Renal cortical epithelial cell (primary cell): ENCODE measurements around the gene CD200. TPM values are rescaled to one million over a fixed set of nuclear protein-coding genes. Genes with fewer than 3 reads are reported as not detected.

ENCODE experiments used
- DNase-seq: peaks from one replicate; pipeline ENCODE4 v3.0.0-alpha.2; 2011; ENCODE audit warnings: low read depth
- total RNA-seq: library from RNA; depleted of rRNA; stranded (reverse); fragments of >200 nt; gene quantifications from 2 replicates; pipeline ENCODE4 v1.2.3, GENCODE V29; 2014

CD200 gene
- total RNA-seq, 1 donor from 2014 or later, result 1.9 TPM

DNA sequence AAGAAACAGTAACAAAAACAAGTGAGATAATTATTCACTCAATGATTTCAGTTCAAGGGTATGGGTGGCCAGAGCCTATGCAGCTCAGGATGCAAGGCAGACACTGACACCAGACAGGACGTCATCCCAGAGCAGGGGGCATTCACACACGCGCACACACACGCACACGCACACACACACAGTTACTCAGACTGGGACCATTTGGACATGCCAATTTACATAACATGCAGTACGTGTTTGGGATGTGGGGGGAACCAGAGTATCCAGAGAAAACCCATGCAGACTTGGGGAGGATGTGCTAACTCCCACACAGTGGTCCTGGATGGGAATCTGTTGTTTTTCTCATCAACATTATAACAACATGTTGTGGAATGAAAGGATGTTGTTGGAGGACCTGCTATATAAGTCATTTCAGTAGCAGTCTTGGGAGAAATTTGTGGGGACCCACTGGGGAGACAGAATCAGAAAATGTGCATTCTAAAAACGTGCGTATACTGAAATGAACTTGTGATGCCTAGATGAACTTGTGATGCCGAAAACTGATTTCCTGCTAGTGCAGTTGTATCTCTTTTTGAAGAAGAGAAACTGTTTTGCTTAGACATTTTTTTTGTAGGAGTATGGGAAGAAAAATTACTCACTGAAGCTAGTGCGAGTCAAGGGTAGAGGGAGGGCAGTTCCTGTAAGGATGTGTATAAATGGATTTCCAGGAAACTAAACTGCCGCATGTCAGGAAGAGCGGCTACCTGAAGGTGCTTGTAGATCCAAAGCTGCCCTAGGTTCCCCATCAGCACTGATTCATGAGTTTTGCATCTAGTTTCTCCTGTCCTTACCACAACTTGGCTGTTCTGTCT lies 25.2 kb downstream of the CD200 start:
- DNase-seq, result no peak

DNA sequence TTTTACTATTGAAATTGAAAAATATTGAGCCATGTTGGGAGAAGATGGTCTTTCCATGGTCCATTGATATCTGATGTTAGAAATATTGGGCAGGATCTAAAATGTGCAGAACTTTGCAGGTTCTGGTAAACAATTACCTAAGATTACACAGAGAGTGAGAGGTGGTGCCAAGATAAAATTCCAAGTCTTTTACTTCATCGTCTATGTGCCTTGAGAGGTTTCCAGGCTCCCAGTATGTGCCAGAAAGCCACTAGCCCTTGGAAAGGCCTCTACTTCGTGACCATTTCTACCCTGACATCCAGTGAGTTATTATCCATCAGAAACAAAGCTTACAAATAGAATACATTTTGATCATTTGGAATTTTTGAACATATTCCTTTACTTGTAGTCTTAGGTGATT lies 27.6 kb downstream of the CD200 start:
- peak; percentile 68 for DNase-seq

DNA sequence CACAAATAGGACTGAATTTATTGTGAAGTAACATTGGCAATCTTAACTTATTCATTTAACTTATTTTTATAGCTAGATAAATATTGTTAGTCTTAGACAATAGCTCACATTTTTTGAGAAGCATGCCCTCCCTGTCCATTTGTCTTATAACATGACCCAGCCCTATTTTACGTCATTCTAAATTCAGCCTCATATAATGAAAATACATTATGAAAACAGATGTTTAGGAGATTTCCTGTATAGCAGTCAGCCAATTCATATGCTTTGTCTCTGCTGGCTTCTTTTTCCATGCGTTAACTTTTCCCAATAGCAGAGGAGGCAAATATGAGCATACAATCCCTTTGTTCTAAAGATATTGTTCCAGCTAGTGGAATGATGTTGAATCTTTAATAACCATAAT lies 29.3 kb downstream of the CD200 start:
- no peak for DNase-seq

DNA sequence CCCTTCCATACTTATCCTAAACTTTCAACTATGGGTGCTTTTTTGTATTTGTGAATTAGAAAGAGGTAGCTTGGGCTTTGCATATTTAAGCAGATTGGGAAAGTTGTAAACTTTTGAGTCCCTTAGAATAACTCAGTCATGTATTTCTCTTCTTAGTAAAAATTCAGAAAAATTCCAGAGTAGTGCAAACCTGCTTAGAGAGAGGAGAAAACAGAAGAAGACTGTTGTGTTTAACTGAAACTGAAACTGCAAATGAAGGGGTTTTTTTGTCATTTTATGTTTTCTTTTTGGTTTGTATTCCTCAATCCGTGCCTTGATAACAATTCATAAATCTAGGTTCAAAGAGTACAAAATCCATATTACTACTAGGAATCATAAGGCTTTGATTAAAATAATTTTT lies 31.3 kb downstream of the CD200 start:
- DNase-seq, result no peak

- peak; percentile 66 for DNase-seq
These were observed 32.1 kb downstream of the CD200 start for GRCh38 chr3:112365035-112365434.

- DNase-seq, result peak; percentile 41
These were observed 32.7 kb downstream of the CD200 start for GRCh38 chr3:112365636-112366035.

DNA sequence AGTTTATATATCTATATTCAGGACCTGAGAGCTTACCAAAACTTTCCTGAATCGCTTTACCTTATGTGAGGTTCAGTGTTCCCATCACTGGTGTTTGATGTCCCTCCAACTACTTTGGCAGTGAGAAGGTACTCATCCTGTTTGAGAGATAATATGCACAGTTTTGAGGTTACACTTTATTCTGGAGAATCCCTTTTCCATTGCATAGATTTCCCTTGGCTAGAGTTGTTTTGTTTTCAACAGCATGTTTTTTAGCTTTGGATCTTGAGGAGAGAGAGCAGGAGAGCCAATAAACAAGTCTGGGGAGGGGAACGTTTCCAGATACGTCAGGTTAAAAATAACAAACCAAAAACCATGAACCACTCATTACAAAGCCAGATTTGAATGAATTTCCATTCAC lies 33.6 kb downstream of the CD200 start:
- DNase-seq, result no peak

DNA sequence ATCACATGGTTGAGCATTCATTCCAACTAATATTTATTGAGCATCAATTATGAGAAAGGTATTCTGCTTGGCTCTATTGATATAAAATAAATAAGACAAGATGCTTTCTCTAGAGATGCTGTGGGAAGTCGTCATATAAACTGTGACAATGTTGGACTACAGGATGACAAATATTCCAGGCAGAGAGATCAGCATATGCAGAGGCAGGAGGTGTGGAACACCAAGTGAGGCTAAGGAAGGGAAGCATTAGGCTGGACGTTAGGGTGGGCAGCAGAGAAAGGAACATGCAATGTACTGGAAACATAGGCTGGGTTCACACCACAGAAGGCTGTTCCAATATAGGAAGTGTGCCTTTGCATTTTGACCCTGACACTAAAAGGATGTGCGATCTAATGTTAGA lies 38.6 kb downstream of the CD200 start:
- no peak for DNase-seq

DNA sequence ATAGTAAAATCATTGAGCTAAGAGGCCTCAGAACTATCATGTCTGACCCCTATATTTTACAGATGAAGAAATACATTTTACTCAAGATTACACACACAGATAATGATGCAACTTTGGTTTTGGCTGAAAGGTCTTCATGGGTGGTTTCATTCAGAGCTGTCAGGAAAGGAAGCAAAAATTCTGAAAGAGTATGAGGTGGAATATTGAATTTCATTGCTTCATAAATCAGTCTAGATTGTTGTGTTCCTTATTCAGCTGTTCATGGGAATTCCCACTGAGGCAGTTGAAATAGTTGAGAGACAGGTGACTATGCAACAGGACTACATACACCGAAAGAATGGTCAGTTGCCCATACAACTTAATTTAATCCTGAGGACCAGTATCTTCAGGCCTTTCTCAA lies 39.4 kb downstream of the CD200 start:
- DNase-seq, result peak; percentile 25

- DNase-seq, result no peak
These were observed 40.5 kb downstream of the CD200 start for GRCh38 chr3:112373476-112373875.

DNA sequence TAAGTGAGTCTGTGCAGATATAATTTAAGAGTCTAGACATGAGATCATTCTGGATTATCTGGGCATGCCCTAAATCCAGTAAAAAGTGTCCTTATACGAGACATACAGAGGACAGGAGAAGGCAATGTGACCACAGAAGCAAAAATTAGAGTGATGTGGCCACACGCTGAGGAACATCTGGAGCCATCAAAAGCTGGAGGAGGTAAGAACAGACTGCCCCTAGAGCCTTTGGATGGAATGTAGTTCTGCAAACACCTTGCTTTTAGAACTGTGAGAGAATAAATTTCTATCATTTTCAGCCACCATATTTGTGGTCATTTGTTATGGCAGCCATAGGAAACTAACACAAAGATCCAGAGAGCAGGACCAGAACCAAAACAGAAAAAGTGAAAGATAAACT lies 41.0 kb downstream of the CD200 start:
- no peak for DNase-seq

DNA sequence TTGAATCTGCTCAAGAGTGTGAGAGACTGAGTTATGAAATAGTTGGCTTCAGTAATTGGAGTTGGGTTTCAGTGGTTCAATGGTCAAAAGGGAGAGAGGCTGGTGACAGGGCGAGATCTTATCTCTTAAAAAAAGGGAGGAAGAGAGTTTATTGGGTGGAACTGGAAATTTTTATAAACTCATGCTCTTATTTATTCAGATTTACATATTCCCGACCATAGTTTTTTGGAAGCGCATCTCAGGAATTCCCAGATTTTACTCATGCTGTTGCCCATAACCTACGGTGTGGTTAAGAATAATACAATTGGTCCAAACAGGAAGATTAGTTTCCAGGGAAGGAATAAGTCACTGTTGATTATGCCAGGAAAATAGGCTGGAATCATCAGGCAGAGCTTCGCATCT lies 41.4 kb downstream of the CD200 start:
- no peak for DNase-seq

DNA sequence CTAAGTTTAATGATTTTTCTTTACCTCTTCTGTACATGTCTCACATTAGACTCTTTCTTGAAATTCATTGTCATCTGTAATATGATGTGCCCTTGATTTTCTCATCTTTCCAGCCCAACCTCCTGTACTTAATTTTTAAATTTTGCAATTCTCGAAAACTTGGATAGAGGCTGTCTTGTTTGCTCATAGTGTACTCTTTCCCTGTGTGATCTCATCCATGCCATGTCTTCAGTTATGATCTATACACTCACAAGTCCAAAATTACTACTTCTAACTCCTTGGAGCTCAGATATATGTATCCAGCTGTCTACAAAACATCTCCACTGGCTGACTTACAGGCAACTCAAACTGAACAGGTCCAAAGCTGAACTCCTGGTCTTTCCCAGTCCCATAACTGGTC lies 42.2 kb downstream of the CD200 start:
- DNase-seq, result no peak

DNA sequence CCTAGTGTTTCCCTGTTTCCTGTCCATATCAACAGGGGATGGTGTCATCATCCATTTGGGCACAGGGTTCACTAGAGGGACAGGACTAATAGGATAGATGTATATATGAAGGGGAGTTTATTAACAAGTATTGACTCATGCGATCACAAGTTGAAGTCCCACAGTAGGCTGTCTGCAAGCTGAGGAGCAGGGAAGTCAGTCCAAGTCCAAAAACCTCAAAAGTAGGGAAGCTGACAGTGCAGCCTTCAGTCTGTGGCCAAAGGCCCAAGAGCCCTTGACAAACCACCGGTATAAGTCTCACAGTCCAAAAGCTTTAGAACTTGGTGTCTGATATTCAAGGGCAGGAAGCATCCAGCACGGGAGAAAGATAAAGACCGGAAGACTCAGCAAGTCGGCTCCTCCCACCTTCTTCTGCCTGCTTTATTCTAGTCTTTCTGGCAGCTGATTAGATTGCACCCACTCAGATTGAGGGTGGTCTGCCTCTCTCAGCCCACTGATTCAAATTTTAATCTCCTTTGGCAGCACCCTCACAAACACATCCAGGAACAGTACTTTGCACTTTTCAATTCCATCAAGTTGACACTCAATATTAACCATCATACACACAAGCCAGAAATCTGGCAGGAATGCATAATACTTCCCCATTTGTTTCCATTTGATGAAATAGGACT lies 43.4 kb downstream of the CD200 start:
- no peak for DNase-seq

DNA sequence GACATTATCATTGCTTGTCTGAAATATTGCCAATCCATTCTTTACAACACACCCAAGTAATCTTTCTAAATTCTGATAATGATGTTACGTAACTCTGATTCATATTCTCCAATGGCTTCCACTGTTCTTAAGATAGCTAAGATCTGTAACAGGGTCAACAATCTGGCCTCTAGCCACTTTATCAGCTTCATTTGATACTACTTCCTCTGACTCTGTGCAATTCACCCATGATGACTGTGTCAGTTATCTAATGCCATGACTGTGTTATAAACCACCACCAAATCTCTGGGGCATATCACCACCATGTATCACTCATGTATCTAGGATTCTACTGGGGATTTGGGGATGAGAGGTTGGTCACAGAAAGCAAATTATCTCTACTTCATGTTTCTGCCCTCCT lies 44.0 kb downstream of the CD200 start:
- peak; percentile 34 for DNase-seq

GRCh38 chr3:112377568-112378071 lies 44.7 kb downstream of the CD200 start:
- DNase-seq, result no peak

DNA sequence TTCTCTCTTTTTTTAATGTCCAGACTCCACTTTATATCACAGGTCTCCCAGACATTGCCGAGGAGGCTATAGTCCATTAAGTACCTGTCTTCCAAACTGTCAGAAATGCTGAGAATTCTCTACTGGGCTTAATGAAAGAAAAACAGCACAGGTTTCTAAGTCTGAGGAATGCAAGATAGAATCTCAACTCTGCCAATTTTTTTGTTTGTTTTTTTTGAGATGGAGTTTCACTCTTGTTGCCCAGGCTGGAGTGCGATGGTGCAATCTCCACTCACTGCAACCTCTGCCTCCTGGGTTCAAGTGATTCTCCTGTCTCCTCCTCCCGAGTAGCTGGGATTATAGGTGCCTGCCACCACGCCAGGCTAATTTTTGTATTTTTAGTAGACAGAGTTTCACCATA lies 45.4 kb downstream of the CD200 start:
- peak; percentile 68 for DNase-seq

GRCh38 chr3:112379020-112379690 lies 46.2 kb downstream of the CD200 start:
- peak; percentile 73 for DNase-seq

DNA sequence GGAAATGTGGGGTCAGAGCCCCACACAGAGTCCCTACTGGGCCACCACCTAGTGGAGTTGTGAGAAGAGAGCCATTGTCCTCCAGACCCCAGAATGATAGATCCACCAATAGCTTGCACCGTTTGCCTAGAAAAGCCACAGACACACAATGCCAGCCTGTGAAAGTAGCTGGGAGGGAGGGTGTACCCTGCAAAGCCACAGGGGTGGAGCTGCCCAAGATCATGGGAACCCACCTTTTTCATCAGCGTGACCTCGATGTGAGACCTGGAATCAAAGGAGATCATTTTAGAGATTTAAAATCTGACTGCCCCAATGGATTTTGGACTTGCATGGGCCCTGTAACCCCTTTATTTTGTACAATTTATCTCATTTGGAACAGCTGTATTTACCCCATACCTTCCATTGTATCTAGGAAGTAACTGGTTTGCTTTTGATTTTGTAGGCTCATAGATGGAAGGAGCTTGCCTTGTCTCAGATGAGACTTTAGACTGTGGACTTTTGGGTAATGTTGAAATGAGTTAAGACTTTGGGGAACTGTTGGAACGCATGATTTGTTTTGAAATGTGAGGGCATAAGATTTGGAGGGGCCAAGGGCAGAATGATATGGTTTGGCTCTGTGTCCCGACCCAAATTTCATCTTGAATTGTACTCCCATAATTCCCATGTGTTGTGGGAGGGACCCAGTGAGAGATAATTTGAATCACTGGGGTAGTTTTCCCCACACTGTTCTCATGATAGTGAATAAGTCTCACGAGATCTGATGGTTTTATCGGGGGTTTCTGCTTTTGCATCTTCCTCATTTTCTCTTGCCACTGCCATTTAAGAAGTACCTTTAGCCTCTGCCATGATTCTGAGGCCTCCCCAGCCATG lies 49.0 kb downstream of the CD200 start:
- DNase-seq, result no peak

GRCh38 chr3:112382543-112383160 lies 49.7 kb downstream of the CD200 start:
- DNase-seq, result no peak

DNA sequence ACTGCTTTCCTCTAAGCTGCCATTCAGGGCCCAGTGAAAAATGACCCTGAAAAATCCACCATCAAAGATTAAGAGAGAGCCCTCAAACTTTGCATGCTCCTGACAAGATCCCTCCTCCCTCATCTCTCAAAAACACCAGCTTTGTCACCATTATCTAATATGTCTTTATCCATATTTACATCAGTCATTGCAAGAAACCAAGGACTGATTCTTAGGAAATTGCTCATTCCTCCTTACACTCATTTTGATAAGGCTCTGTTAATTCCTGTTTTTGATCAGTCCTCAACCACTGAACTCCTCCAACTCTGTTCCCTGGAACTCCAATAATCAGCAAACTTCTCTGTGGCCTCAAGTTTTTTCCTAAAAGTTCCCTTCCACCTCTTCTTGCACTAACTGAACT lies 51.8 kb downstream of the CD200 start:
- DNase-seq, result no peak
